ENCODE data around the gene TMED6. TPM values are rescaled to one million over a fixed set of nuclear protein-coding genes. Genes with fewer than 3 reads are reported as not detected.

Gene TMED6
- total and polyA plus RNA-seq, 2 donors (not counting 1 experiment from before 2014, with no cell fraction given), result 0.08 TPM; not detected in 1

DNA sequence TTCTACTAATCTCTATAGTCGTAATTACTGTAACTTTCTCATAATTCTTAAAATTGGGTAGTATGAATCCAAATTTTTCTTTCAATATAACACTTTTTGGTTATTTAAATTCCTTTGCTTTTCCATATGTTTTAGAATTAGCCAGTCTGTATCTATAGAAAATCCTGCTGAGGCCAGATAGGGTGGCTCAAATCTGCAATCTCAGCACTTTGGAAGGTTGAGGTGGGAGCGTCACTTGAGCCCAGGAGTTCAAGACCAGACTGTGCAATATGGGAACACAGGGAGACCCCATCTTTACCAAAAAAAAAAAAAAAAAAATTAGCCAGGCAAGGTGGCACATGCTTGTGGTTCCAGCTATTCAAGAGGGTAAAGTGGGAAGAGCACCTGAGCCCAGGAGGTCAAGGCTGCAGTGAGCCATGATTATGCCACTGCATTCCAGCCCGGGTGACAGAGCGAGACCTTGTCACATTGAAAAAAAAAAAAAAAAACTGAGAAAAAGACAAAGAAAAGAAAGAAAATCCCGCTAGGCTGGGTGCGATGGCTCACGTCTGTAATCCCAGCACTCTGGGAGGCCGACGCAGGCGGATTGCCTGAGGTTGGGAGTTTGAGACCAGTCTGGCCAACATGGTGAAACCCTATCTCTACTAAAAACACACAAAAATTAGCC is 24.9 kb upstream of the TMED6 start:
- Histone ChIP-seq H3K36me3 (ENCODE audit: control insufficient read depth, insufficient read depth, low read length) (peaks cover 3% of the 10 kb centered on the region), H4K20me1 (ENCODE audit: control insufficient read depth, extremely low read depth, insufficient read depth, low read length) (no peaks in the 10 kb centered on the region), H3K79me2 (ENCODE audit: control insufficient read depth, insufficient read depth, low read length) (peaks cover 2% of the 10 kb centered on the region)

DNA sequence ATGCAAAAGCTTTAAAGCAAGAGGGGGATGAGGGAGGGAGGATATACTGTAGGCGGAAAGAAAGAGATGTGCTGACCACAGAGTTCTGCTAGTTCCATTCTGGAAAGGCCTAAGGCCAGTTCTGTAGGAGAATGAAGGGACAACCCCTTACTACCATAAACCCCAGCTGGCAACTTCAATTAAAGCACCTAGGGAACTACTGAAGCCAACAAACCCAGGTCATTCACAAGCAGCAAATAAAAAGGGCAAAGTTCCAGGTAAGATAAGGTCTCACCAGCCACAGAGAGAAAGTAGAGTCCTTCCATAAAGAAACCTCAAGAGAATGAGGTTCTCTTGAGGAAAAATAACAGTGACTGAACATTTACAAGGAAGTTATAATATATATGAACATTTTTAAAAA is 21.4 kb upstream of the TMED6 start:
- no peak overlapping the region for H3K27ac ChIP-seq (ENCODE audit: insufficient read depth, low read length)
- no peak overlapping the region for H3K9ac ChIP-seq (ENCODE audit: insufficient read depth, low read length)
- peaks cover 7% of the 10 kb centered on the region for H3K36me3 ChIP-seq (ENCODE audit: control insufficient read depth, insufficient read depth, low read length)
- H3K79me2 ChIP-seq (ENCODE audit: control insufficient read depth, insufficient read depth, low read length), result no peaks in the 10 kb centered on the region
- H3K9me3 ChIP-seq (ENCODE audit: control insufficient read depth, insufficient read depth, low read depth, low read length), result no peaks in the 10 kb centered on the region
- no peak for DNase-seq (ENCODE audit: low read depth in 2 of 2)
- no peaks in the 10 kb centered on the region for H4K20me1 ChIP-seq (ENCODE audit: control insufficient read depth, extremely low read depth, insufficient read depth, low read length)
- no peak for TF ChIP-seq EZH2 (IDR thresholded peaks at IDR 0.05; ENCODE audit: low read length, missing control alignments)
- H3K27me3 ChIP-seq (ENCODE audit: control insufficient read depth, insufficient read depth, low read length), result no peaks in the 10 kb centered on the region
- no peak overlapping the region for H2AFZ ChIP-seq (ENCODE audit: low read length)
- no peak overlapping the region for H3K4me2 ChIP-seq (ENCODE audit: extremely low read depth, insufficient read depth, low read length)
- H3K4me3 ChIP-seq (replicated peaks in 1 of 4; ENCODE audit: control extremely low read depth in 1 of 4, insufficient read depth in 1 of 4, low read depth in 3 of 4, low read length in 4 of 4), result no peak overlapping the region
- no peaks in the 10 kb centered on the region for H3K4me1 ChIP-seq (ENCODE audit: control insufficient read depth, extremely low read depth, insufficient read depth, low read length)

More for the DNA sequence above, 24.9 kb upstream of the TMED6 start:
- H3K4me1 ChIP-seq (ENCODE audit: control insufficient read depth, extremely low read depth, insufficient read depth, low read length), result no peaks in the 10 kb centered on the region
- no peak for TF ChIP-seq EZH2 (IDR thresholded peaks at IDR 0.05; ENCODE audit: low read length, missing control alignments)
- TF ChIP-seq, protein P1, sequence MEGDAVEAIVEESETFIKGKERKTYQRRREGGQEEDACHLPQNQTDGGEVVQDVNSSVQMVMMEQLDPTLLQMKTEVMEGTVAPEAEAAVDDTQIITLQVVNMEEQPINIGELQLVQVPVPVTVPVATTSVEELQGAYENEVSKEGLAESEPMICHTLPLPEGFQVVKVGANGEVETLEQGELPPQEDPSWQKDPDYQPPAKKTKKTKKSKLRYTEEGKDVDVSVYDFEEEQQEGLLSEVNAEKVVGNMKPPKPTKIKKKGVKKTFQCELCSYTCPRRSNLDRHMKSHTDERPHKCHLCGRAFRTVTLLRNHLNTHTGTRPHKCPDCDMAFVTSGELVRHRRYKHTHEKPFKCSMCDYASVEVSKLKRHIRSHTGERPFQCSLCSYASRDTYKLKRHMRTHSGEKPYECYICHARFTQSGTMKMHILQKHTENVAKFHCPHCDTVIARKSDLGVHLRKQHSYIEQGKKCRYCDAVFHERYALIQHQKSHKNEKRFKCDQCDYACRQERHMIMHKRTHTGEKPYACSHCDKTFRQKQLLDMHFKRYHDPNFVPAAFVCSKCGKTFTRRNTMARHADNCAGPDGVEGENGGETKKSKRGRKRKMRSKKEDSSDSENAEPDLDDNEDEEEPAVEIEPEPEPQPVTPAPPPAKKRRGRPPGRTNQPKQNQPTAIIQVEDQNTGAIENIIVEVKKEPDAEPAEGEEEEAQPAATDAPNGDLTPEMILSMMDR (conservative IDR thresholded peaks at IDR 0.05 in 1 of 2, IDR thresholded peaks at IDR 0.05 in 1 of 2; ENCODE audit: low read depth in 1 of 2, low read length in 2 of 2), result no peak
- no peak overlapping the region for H2AFZ ChIP-seq (ENCODE audit: low read length)
- H3K9me3 ChIP-seq (ENCODE audit: control insufficient read depth, insufficient read depth, low read depth, low read length), result no peaks in the 10 kb centered on the region
- no peak overlapping the region for H3K27ac ChIP-seq (ENCODE audit: insufficient read depth, low read length)
- H3K9ac ChIP-seq (ENCODE audit: insufficient read depth, low read length), result no peak overlapping the region
- no peak overlapping the region for H3K4me2 ChIP-seq (ENCODE audit: extremely low read depth, insufficient read depth, low read length)
- no peaks in the 10 kb centered on the region for H3K27me3 ChIP-seq (ENCODE audit: control insufficient read depth, insufficient read depth, low read length)
- DNase-seq (ENCODE audit: low read depth in 2 of 2), result no peak
- no peak overlapping the region for H3K4me3 ChIP-seq (replicated peaks in 1 of 4; ENCODE audit: control extremely low read depth in 1 of 4, insufficient read depth in 1 of 4, low read depth in 3 of 4, low read length in 4 of 4)

DNA sequence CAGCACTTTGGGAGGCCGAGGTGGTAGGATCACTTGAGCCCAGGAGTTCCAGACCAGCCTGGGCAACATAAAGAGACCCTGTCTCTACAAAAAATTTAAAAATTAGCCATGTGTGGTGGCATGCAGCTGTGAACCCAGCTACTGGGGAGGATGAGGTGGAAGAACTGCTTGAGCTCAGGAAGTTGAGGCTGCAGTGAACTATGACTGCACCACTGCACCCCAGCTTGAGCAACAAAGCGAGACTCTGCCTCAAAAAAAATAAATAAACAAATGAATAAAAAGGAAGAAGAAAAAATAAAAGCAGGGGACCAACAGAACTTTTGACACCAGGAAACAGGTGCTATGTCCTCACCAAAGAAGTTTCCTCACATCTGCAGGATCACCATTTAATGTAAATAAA is 20.0 kb upstream of the TMED6 start:
- Histone ChIP-seq H3K27ac (ENCODE audit: insufficient read depth, low read length) (no peak overlapping the region), H4K20me1 (ENCODE audit: control insufficient read depth, extremely low read depth, insufficient read depth, low read length) (no peaks in the 10 kb centered on the region), H2AFZ (ENCODE audit: low read length) (no peak overlapping the region), H3K79me2 (ENCODE audit: control insufficient read depth, insufficient read depth, low read length) (no peaks in the 10 kb centered on the region), H3K36me3 (ENCODE audit: control insufficient read depth, insufficient read depth, low read length) (peaks cover 8% of the 10 kb centered on the region), H3K4me2 (ENCODE audit: extremely low read depth, insufficient read depth, low read length) (no peak overlapping the region), H3K27me3 (ENCODE audit: control insufficient read depth, insufficient read depth, low read length) (no peaks in the 10 kb centered on the region), H3K4me1 (ENCODE audit: control insufficient read depth, extremely low read depth, insufficient read depth, low read length) (no peaks in the 10 kb centered on the region), H3K9me3 (ENCODE audit: control insufficient read depth, insufficient read depth, low read depth, low read length) (no peaks in the 10 kb centered on the region), H3K9ac (ENCODE audit: insufficient read depth, low read length) (no peak overlapping the region), H3K4me3 (replicated peaks in 1 of 4; ENCODE audit: control extremely low read depth in 1 of 4, insufficient read depth in 1 of 4, low read depth in 3 of 4, low read length in 4 of 4) (no peak overlapping the region)
- DNase-seq (ENCODE audit: low read depth in 2 of 2), result no peak
- TF ChIP-seq, protein P1 (conservative IDR thresholded peaks at IDR 0.05 in 1 of 2, IDR thresholded peaks at IDR 0.05 in 1 of 2; ENCODE audit: low read depth in 1 of 2, low read length in 2 of 2), result no peak
- TF ChIP-seq EZH2 (IDR thresholded peaks at IDR 0.05; ENCODE audit: low read length, missing control alignments), result no peak

Measured in fibroblast of lung (primary cell).